OCI-LY7 (cell line): ENCODE measurements around the gene PAK5.

Experiments
- EZH2phosphoT487 ChIP-seq: fragments of 200-600 bp; sonication (generic); IDR thresholded peaks from 2 replicates; pipeline ENCODE4 v1.6.1; 2018; ENCODE audit warnings: low read depth, borderline replicate concordance, mild to moderate bottlenecking, mixed run types, antibody characterized with exemption, low read length, moderate library complexity, mixed read lengths
- TF ChIP-seq, protein P1 (sequence below): fragments of 200-600 bp; sonication (generic); conservative IDR thresholded peaks from 2 replicates; pipeline ENCODE4 v1.5.1; 2014; ENCODE audit warnings: mild to moderate bottlenecking, antibody characterized with exemption, low read length, moderate library complexity, mixed read lengths

DNA sequence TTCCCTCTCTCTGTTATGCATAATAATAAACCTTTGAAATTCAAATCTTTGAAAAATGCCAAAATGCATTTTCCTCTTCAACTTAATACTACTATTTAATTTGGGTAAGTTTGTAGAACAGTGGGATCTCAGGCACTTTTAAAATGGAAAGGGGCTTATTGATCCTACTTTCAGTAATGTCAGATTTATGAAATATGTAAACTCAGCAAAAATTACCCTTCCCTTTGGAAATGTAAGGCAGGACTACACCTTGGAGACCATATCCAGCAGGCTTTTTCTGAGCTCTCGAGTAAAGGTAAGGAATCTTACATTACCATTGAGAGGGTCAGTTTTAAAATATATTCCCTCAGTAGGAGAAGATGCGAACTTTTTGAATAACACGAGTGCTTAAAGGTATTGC is 175.5 kb downstream of the PAK5 start:
- TF ChIP-seq, protein P1, sequence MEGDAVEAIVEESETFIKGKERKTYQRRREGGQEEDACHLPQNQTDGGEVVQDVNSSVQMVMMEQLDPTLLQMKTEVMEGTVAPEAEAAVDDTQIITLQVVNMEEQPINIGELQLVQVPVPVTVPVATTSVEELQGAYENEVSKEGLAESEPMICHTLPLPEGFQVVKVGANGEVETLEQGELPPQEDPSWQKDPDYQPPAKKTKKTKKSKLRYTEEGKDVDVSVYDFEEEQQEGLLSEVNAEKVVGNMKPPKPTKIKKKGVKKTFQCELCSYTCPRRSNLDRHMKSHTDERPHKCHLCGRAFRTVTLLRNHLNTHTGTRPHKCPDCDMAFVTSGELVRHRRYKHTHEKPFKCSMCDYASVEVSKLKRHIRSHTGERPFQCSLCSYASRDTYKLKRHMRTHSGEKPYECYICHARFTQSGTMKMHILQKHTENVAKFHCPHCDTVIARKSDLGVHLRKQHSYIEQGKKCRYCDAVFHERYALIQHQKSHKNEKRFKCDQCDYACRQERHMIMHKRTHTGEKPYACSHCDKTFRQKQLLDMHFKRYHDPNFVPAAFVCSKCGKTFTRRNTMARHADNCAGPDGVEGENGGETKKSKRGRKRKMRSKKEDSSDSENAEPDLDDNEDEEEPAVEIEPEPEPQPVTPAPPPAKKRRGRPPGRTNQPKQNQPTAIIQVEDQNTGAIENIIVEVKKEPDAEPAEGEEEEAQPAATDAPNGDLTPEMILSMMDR, result no peak
- TF ChIP-seq EZH2phosphoT487, result no peak
